Neuron (in vitro differentiated cells): Measurements from ENCODE around the gene MTO1.
"Not testable (repeated sequence)": the region's sequence is repeated elsewhere in the genome, so short reads cannot be mapped to it uniquely, and the experiment has no call there.

Experiments
- H2AFZ ChIP-seq: one replicate; pipeline ENCODE4 v1.6.1; 2013; ENCODE audit warnings: low read depth, mild to moderate bottlenecking, inconsistent platforms, low read length, moderate library complexity
- H3K27me3 ChIP-seq: one replicate; pipeline ENCODE4 v1.6.1; 2013; ENCODE audit warnings: low read length; ENCODE audit not compliant: insufficient read depth
- H3K36me3 ChIP-seq: one replicate; pipeline ENCODE4 v1.6.1; 2013; ENCODE audit warnings: low read length; ENCODE audit not compliant: insufficient read depth
- H3K4me1 ChIP-seq: one replicate; pipeline ENCODE4 v1.6.1; 2013; ENCODE audit warnings: low read length; ENCODE audit not compliant: insufficient read depth
- H3K4me3 ChIP-seq: 2 replicates; pipeline ENCODE4 v1.5.1; 2013; ENCODE audit warnings: mild to moderate bottlenecking, low read length, moderate library complexity
- H3K9me3 ChIP-seq: one replicate; pipeline ENCODE4 v1.6.1; 2013; ENCODE audit warnings: low read length

Gene MTO1, protein sequence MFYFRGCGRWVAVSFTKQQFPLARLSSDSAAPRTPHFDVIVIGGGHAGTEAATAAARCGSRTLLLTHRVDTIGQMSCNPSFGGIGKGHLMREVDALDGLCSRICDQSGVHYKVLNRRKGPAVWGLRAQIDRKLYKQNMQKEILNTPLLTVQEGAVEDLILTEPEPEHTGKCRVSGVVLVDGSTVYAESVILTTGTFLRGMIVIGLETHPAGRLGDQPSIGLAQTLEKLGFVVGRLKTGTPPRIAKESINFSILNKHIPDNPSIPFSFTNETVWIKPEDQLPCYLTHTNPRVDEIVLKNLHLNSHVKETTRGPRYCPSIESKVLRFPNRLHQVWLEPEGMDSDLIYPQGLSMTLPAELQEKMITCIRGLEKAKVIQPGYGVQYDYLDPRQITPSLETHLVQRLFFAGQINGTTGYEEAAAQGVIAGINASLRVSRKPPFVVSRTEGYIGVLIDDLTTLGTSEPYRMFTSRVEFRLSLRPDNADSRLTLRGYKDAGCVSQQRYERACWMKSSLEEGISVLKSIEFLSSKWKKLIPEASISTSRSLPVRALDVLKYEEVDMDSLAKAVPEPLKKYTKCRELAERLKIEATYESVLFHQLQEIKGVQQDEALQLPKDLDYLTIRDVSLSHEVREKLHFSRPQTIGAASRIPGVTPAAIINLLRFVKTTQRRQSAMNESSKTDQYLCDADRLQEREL

DNA sequence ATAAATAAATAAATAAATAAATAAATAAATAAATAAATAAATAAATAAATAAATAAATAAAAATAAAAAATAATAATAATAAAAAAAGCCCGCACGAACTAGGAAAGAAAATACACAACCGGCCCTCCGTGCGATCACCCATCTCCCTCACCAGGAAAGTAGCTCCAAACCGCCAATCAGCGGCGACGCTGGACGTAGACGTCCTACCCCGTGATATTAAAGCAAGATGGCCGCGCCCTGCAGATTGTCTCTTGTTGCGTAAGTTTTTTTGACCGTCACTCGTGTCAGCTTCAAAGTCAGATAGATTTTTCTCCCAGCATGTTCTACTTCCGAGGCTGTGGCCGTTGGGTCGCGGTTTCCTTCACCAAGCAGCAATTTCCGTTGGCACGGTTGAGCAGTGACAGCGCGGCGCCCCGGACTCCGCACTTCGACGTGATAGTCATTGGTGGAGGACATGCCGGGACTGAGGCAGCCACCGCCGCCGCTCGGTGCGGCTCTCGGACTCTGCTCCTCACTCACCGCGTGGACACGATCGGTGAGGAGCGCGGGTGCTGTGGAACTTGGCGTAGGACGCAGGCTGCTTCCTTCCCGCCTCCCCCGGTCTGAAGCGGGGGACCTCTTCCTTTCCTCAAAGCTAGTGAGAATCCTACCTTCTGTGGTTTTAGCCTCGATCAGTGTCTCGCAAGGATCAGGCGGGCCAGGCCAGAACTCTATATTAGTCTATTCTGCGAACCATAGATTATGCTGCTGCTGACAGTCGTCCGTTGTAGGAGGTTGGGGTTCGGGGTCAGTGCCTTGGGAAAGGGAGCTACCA, at the start of gene MTO1:
Gene MTO1 (plus strand): TSS at position 201 of the 814 bp plus-strand sequence. CDS start 118 bp downstream, at position 319.
- Histone ChIP-seq H3K4me3 (peak within 1 kb of the TSS; percentile 68), H3K27me3 (no peaks in the 10 kb centered on the region), H3K4me1 (peaks cover 10% of the 10 kb centered on the region), H2AFZ (no peak within 1 kb of the TSS), H3K9me3 (peaks cover 1% of the 10 kb centered on the region), H3K36me3 (peaks cover 5% of the 10 kb centered on the region)

DNA sequence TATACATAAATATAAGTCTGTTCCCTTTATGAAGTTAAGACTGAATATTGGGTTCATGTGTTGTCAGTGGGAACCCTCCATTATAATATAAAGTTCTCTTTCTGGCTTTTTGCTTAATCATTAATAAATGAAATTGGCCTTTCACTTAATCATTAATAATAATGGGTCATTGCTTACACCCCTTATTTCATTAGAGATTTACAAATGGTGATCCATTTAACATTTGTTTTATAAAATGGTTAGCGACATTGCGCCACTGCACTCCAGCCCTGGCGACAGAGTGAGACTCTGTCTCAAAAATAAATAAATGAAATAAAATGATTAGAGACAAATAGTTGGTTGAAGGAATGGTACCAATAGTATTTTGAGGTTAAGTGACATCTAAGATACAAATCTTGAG, 48.4 kb upstream of the MTO1 start:
- Histone ChIP-seq H3K27me3 (no peaks in the 10 kb centered on the region), H3K9me3 (no peaks in the 10 kb centered on the region), H3K4me1 (no peaks in the 10 kb centered on the region), H3K4me3 (no peak overlapping the region), H2AFZ (no peak overlapping the region), H3K36me3 (no peaks in the 10 kb centered on the region)

DNA sequence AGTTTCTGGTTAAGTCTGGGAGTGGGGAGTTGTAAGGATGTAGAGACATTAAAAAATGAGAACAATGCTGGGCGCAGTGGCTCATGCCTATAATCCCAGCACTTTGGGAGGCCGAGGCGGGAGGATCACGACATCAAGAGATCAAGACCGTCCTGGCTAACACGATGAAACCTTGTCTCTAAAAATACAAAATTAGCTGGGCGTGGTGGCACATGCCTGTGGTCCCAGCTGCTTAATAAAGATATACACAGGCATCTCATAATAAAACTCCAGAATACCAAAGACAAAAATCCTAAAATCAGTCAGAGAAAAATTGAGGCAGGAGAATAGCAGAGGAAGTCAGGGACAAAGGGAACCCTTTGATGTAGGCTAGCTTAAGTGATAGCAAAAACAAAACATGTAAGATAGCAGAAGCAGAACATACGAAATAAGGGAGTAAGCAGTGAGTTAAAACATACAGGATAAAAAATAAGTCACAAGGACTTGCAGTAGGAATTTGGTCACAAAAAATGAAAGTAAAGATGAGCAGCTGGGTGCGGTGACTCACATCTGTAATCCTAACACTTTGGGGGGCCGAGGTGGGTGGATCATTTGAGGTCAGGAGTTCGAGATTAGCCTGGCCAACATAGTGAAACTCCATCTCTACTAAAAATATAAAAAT, 43.3 kb upstream of the MTO1 start:
- no peaks in the 10 kb centered on the region for H3K4me1 ChIP-seq
- H3K36me3 ChIP-seq, result no peaks in the 10 kb centered on the region
- no peak overlapping the region for H3K4me3 ChIP-seq
- H3K27me3 ChIP-seq, result no peaks in the 10 kb centered on the region
- H2AFZ ChIP-seq, result no peak overlapping the region
- no peaks in the 10 kb centered on the region for H3K9me3 ChIP-seq

DNA sequence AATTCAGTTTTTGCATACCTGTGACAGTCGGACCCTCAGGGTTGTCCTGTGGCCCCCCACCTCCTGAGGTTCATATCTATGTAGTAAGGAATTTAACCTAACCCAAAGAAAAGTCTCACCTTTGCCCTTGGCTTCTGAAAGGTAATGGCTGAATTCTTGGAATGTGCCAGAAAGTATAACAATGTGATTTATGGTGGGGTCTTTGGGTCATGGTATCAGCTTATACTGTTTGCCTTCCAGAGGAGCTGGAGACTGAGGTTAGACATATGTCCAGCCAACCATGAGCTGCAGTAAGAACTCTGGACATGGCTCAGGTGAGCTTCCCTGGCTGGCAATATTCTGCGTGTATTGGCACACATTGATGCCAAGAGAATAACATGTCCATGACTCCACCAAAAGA, 40.0 kb upstream of the MTO1 start:
- Histone ChIP-seq H3K4me1 (no peaks in the 10 kb centered on the region), H3K36me3 (no peaks in the 10 kb centered on the region), H3K4me3 (no peak overlapping the region)

DNA sequence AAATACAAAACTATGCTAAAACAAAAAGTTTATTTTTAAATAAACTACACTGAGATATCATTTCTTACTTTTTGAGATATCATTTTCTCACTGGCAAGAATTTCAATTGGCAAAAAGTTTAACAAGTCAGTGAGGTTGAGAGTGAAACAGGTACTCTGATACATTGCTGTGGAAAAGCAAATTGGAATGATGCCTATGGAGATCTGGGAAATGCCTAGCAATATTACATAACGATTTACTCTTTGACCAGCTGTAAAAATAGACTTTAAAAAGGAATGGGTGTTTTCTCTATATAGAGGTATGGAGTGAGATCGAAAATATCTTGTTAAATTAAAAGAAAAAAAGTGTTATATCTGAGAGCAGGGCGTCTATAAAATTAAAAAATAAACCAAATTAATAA, 26.3 kb upstream of the MTO1 start:
- H3K9me3 ChIP-seq, result no peaks in the 10 kb centered on the region
- H2AFZ ChIP-seq, result no peak overlapping the region
- H3K27me3 ChIP-seq, result no peaks in the 10 kb centered on the region
- no peak overlapping the region for H3K4me3 ChIP-seq
- no peaks in the 10 kb centered on the region for H3K36me3 ChIP-seq
- no peaks in the 10 kb centered on the region for H3K4me1 ChIP-seq

More for the DNA sequence above, 40.0 kb upstream of the MTO1 start:
- no peak overlapping the region for H2AFZ ChIP-seq
- no peaks in the 10 kb centered on the region for H3K9me3 ChIP-seq
- no peaks in the 10 kb centered on the region for H3K27me3 ChIP-seq

DNA sequence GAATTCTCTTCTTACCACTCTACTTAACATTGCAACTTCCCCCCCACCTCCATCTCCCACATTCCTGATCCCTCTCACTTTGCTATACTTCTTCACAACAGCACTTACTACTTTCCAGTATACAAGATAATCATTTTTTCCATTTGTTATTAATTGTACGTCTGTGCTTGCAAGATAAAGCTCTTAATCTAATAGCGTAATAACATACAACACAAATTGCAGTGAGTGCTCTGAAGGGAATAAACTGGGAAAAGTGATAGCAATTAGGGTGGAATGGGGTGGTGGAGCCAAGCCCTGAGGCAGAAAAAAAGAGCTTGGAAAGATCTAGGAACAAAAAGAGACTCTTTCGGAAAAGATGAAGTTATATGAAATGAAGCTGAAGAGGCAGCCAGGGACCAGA, 18.0 kb upstream of the MTO1 start:
- no peak overlapping the region for H2AFZ ChIP-seq
- no peaks in the 10 kb centered on the region for H3K27me3 ChIP-seq
- H3K4me1 ChIP-seq, result no peaks in the 10 kb centered on the region
- no peaks in the 10 kb centered on the region for H3K9me3 ChIP-seq
- H3K36me3 ChIP-seq, result no peaks in the 10 kb centered on the region
- H3K4me3 ChIP-seq, result no peak overlapping the region

DNA sequence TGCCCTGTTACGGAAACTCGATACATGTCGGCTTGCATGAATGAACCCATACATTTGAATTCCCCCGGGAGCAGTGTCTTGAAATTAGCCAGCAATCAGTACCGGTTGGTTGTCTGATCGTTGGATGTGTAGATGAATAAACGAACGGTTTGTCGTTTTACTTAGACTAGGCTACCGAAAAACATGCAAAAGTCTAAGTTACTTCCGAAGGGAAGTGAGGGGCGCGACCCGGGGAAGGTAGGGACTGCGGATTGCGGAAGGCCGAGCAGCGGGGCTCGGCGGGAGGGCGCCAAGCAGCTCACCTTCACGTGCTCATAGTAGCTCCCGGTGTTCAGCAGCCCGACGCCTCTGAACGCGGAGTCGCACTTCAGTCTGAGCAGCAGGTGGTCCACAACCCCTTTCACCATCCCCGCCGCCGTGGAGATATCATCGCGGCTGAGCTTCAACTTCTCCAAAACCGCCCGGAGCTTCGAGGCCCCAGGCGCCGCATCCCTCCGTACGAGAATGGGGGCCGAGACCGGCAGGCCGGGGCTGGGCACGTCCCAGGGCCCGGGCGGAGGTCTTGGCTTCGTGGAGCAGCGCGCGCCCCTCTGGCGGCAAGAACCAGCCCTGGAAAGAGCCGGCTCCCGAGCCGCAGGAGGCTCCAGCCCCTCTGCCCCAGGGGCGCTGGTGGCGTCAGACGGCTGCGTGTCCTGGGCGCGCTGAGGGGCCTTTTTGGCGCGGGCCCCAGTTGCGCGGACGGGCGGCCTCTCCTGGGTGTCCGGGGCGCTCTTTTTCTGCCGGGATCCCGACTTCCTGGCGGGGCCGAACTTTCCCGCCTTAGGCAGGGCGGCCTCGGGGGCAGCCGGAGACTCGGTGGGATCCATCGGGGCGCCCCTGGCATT, 10.1 kb upstream of the MTO1 start:
- Histone ChIP-seq H3K36me3 (no peaks in the 10 kb centered on the region), H3K4me1 (no peaks in the 10 kb centered on the region), H3K27me3 (no peaks in the 10 kb centered on the region), H3K9me3 (no peaks in the 10 kb centered on the region), H2AFZ (peak overlapping the region; percentile 12), H3K4me3 (no peak overlapping the region)

DNA sequence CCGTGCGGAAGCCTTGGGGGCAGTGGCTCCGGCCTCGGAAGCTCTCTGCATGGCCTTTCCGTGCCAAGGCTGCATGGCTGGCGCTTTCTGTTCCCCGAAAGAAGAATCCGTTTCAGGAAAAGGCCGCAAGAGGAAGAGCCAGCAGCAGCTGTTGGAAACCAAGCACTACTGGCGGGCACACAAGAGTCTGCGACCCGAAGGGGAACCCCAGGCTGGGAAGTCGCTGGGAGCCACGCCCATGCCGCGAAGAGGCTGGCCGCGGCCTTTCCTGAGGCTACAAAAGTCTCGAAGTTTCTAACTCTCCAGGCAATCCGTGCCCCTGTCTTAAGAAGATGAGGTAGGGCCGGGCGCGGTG, 9.5 kb upstream of the MTO1 start, which contains the start of gene CGAS:
Gene CGAS (minus strand): TSS at position 191 of the 355 bp plus-strand sequence. CDS start 116 bp downstream, at position 75.
- Histone ChIP-seq H2AFZ (peak within 1 kb of the TSS; percentile 12), H3K4me3 (no peak within 1 kb of the TSS)

DNA sequence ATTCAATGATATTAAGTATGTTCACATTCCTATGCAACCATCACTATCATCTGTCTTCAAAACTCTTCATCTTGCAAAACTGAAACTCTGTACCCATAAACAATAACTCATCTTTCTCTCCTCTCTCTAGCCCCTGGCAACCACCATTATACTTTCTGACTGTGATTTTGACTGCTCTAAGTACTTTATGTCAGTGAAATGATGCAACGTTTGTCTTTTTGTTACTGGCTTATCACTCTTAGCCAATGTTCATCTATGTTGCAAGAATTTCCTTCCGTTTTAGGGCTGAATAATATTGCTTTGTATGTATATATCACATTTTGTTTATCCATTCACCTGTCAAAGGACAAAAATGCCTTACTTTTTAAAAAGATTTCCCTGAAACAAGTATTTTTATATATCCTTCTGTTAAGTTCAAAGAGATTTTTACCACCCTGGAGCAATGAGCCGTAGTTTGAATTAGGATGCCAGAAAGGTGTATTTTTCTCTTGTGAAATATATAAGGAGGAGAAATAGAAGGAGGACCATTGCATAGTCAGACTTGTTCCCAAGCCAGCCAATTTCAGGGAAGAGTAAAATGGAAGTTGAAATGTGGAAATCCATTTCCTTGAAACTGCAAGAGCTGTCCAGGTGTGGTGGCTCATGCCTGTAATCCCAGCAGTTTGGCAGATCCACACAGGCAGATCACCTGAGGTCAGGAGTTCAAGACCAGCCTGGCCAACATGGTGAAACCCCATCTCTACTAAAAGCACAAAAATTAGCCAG, 5.5 kb upstream of the MTO1 start:
- no peak overlapping the region for H2AFZ ChIP-seq
- H3K4me3 ChIP-seq, result no peak overlapping the region
- H3K4me1 ChIP-seq, result peaks cover 9% of the 10 kb centered on the region
- H3K27me3 ChIP-seq, result no peaks in the 10 kb centered on the region
- H3K9me3 ChIP-seq, result no peaks in the 10 kb centered on the region
- H3K36me3 ChIP-seq, result no peaks in the 10 kb centered on the region

More for the DNA sequence above, 9.5 kb upstream of the MTO1 start, which contains the start of gene CGAS:
- H3K4me1 ChIP-seq, result no peaks in the 10 kb centered on the region
- no peaks in the 10 kb centered on the region for H3K27me3 ChIP-seq
- H3K36me3 ChIP-seq, result no peaks in the 10 kb centered on the region
- H3K9me3 ChIP-seq, result no peaks in the 10 kb centered on the region

DNA sequence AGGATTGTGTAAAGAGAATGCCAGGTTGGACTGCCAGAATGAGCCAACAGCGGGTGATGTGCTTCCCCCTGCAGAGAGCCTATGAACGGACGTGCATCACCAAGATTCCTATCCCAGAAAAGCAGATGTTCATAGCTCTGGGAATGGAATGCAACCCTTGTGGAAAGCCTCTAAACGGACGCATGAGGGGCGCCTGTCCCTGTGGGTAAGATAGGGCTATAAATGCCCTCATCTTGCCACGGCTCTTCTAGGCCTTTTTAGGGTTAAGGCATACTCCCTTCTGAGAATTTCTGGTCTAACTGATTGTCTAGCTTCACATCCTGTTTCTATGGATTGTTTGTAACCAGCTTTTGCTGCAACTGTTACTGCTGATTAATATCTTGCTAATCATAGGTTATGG, 2.1 kb upstream of the MTO1 start:
- H3K9me3 ChIP-seq, H3K4me3 ChIP-seq, H3K4me1 ChIP-seq, H3K36me3 ChIP-seq, H2AFZ ChIP-seq, H3K27me3 ChIP-seq: not testable (repeated sequence)

DNA sequence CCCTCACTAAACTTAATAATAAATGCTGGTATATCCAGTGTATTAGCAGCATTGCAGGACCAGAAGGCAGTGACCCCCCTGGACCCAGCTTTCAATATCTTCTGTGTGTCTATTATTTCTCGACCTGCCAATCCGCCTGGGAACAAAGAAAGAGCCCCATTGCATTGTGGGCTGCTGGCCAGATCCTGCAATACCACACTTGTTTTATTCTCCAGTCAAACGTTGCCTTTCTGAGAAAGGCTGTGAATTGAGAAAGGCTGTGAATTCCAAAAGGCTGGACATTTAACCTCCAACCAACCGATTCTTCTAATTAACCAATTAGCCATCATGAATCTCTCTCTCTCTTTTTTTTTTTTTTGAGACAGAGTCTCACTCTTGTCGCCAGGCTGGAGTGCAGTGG, 1.5 kb upstream of the MTO1 start:
- H3K4me1 ChIP-seq, result peaks cover 10% of the 10 kb centered on the region
- peaks cover 1% of the 10 kb centered on the region for H3K9me3 ChIP-seq
- H2AFZ ChIP-seq, result no peak overlapping the region
- H3K36me3 ChIP-seq, result peaks cover 2% of the 10 kb centered on the region
- no peaks in the 10 kb centered on the region for H3K27me3 ChIP-seq
- no peak overlapping the region for H3K4me3 ChIP-seq
